SK-N-SH (cell line): Measurements from ENCODE around the gene SULF2. TPM values are rescaled to one million over a fixed set of nuclear protein-coding genes. Genes with fewer than 3 reads are reported as not detected.

Source experiments
- CTCF ChIA-PET: fragments of 300-600, 350-600 bp; formaldehyde crosslinking; extraction: SDS; loops from one replicate; lab custom pipeline; 2021; lab: Yijun Ruan, JAX
- POLR2A ChIA-PET: fragments of 350-600 bp; sonication (Branson Sonifier 250); formaldehyde crosslinking; extraction: SDS; loops from one replicate; lab custom pipeline; 2020; ENCODE audit warnings: antibody characterized with exemption, inconsistent platforms; lab: Yijun Ruan, JAX
- DNase-seq: peaks from one replicate; pipeline ENCODE4 v3.0.0; 2012
- H2AFZ ChIP-seq: fragments of 200-600 bp; sonication (generic); 2 replicates; pipeline ENCODE4 v1.8.1; 2016; ENCODE audit warnings: antibody characterized with exemption, mild to moderate bottlenecking, low read depth
- H3F3A ChIP-seq: fragments of 200-600 bp; sonication (generic); replicated peaks from 2 replicates; pipeline ENCODE3; 2016; ENCODE audit warnings: antibody characterized with exemption, mild to moderate bottlenecking; ENCODE audit not compliant: insufficient read depth
- H3K27ac ChIP-seq, 2 experiments: fragments of 200-500 bp in 1 of 2; fragments of 200-600 bp in 1 of 2; sonication (Bioruptor generic) in 1 of 2; sonication (generic), shearing (Covaris generic) in 1 of 2; 2 replicates each; pipeline versions ENCODE4 v1.5.1 to v1.6.1; 2014 to 2016; ENCODE audit warnings: low read depth in 2 of 2, inconsistent platforms in 1 of 2, low read length in 1 of 2, mild to moderate bottlenecking in 1 of 2, mixed read lengths in 1 of 2
- H3K27me3 ChIP-seq: fragments of 200-600 bp; sonication (generic), shearing (Covaris generic); 2 replicates; pipeline ENCODE4 v1.6.1; 2016; ENCODE audit warnings: mixed run types; ENCODE audit not compliant: insufficient read depth
- H3K36me3 ChIP-seq, 2 experiments: fragments of 200-500 bp in 1 of 2; fragments of 200-600 bp in 1 of 2; sonication (Bioruptor generic) in 1 of 2; sonication (generic) in 1 of 2; replicated peaks in 1 of 2; 2 replicates each; pipeline versions ENCODE3 to v1.5.1; 2014 to 2016; ENCODE audit warnings: low read length in 1 of 2, mild to moderate bottlenecking in 1 of 2; ENCODE audit not compliant: insufficient read depth in 2 of 2, control insufficient read depth in 1 of 2
- H3K4me1 ChIP-seq, 2 experiments: fragments of 200-500 bp in 1 of 2; fragments of 200-600 bp in 1 of 2; sonication (Bioruptor generic) in 1 of 2; sonication (generic), shearing (Covaris generic) in 1 of 2; 2 replicates each; pipeline versions ENCODE4 v1.5.1 to v1.6.1; 2014 to 2016; ENCODE audit warnings: low read depth in 1 of 2, low read length in 1 of 2, mixed run types in 1 of 2; ENCODE audit not compliant: insufficient read depth in 2 of 2, control insufficient read depth in 1 of 2
- H3K4me2 ChIP-seq: fragments of 200-600 bp; sonication (generic), shearing (Covaris generic); 2 replicates; pipeline ENCODE4 v1.6.1; 2017; ENCODE audit warnings: mixed run types
- H3K4me3 ChIP-seq, 2 experiments: fragments of 200-500 bp in 1 of 2; fragments of 200-600 bp in 1 of 2; sonication (Bioruptor generic) in 1 of 2; sonication (generic), shearing (Covaris generic) in 1 of 2; 2 replicates each; pipeline versions ENCODE4 v1.5.1 to v1.8.1; 2014 to 2016; ENCODE audit warnings: low read depth in 2 of 2, inconsistent platforms in 1 of 2, low read length in 1 of 2, mild to moderate bottlenecking in 1 of 2, mixed read lengths in 1 of 2, moderate library complexity in 1 of 2
- H3K79me2 ChIP-seq: fragments of 200-600 bp; sonication (generic); 2 replicates; pipeline ENCODE4 v1.8.1; 2017; ENCODE audit warnings: mild to moderate bottlenecking; ENCODE audit not compliant: insufficient read depth
- H3K9ac ChIP-seq: fragments of 200-600 bp; sonication (generic); 2 replicates; pipeline ENCODE4 v1.6.1; 2017; ENCODE audit warnings: mixed run types
- H3K9me2 ChIP-seq: fragments of 200-600 bp; sonication (generic); 2 replicates; pipeline ENCODE4 v1.6.1; 2017; ENCODE audit warnings: mixed run types
- H3K9me3 ChIP-seq: fragments of 200-600 bp; sonication (generic); 2 replicates; pipeline ENCODE4 v1.6.1; 2017; ENCODE audit warnings: mixed run types, mild to moderate bottlenecking, moderate library complexity
- H4K20me1 ChIP-seq: fragments of 200-600 bp; sonication (generic); 2 replicates; pipeline ENCODE4 v1.6.1; 2017; ENCODE audit warnings: mild to moderate bottlenecking, mixed run types; ENCODE audit not compliant: insufficient read depth
- CHD2 ChIP-seq: fragments of 150-350 bp; IDR thresholded peaks from 2 replicates; pipeline ENCODE4 v1.6.1; 2018; ENCODE audit warnings: low read length; ENCODE audit not compliant: partially characterized antibody
- EP300 ChIP-seq, 2 experiments: IDR thresholded peaks; 2 replicates each; pipeline versions ENCODE4 v1.4.0 to v1.6.1; 2012; ENCODE audit warnings: borderline replicate concordance in 1 of 2, low read depth in 1 of 2, low read length in 1 of 2
- FOXJ3 ChIP-seq: sonication (generic); formaldehyde crosslinking; IDR thresholded peaks from 2 replicates; pipeline ENCODE4 v1.5.1; 2020; ENCODE audit warnings: mild to moderate bottlenecking, missing genetic modification reagents
- GABPA ChIP-seq: IDR thresholded peaks from 2 replicates; pipeline ENCODE4 v1.4.0; 2012; ENCODE audit warnings: low read depth, mild to moderate bottlenecking
- GATA2 ChIP-seq: sonication (generic); formaldehyde crosslinking; IDR thresholded peaks from 2 replicates; pipeline ENCODE4 v1.5.0; 2020; ENCODE audit warnings: mild to moderate bottlenecking, missing genetic modification reagents
- MAX ChIP-seq: IDR thresholded peaks from 2 replicates; pipeline ENCODE4 v1.4.0; 2012; ENCODE audit warnings: low read depth
- MEF2A ChIP-seq: IDR thresholded peaks from 2 replicates; pipeline ENCODE4 v1.4.0; 2012; ENCODE audit warnings: low read depth, borderline replicate concordance
- MXI1 ChIP-seq: IDR thresholded peaks from 2 replicates; pipeline ENCODE4 v1.6.1; 2012; ENCODE audit warnings: mild to moderate bottlenecking, low read depth, low read length, improper control_type of control experiment
- NRF1 ChIP-seq: IDR thresholded peaks from 2 replicates; pipeline ENCODE4 v1.6.1; 2012; ENCODE audit warnings: low read depth, mild to moderate bottlenecking, low read length
- PBX3 ChIP-seq: IDR thresholded peaks from 2 replicates; pipeline ENCODE4; 2012
- POLR2AphosphoS5 ChIP-seq: IDR thresholded peaks from 2 replicates; pipeline ENCODE4 v1.6.1; 2012; ENCODE audit warnings: low read depth, low read length
- RAD21 ChIP-seq: IDR thresholded peaks from 2 replicates; pipeline ENCODE4 v1.6.1; 2012; ENCODE audit warnings: mild to moderate bottlenecking, low read length
- RFX5 ChIP-seq: IDR thresholded peaks from 2 replicates; pipeline ENCODE4 v1.6.1; 2012; ENCODE audit warnings: mild to moderate bottlenecking, improper control_type of control experiment, low read length
- SIN3A ChIP-seq: IDR thresholded peaks from 2 replicates; pipeline ENCODE4 v1.6.1; 2012; ENCODE audit warnings: low read depth, mild to moderate bottlenecking, low read length, moderate library complexity, borderline replicate concordance
- SMC3 ChIP-seq: IDR thresholded peaks from 2 replicates; pipeline ENCODE4 v1.6.1; 2012; ENCODE audit warnings: low read depth, low read length, improper control_type of control experiment
- TCF12 ChIP-seq: IDR thresholded peaks from 2 replicates; pipeline ENCODE4 v1.4.0; 2012
- USF1 ChIP-seq: IDR thresholded peaks from 2 replicates; pipeline ENCODE4 v1.4.0; 2012; ENCODE audit warnings: low read depth, borderline replicate concordance
- YY1 ChIP-seq: IDR thresholded peaks from 2 replicates; pipeline ENCODE4 v1.4.0; 2012; ENCODE audit warnings: low read depth, mild to moderate bottlenecking
- WGBS: methylation state at CpG from one replicate; pipeline ENCODE4 v1.1.6; 2017; ENCODE audit warnings: low lambda C conversion rate; 5-methylcytosine and 5-hydroxymethylcytosine counted together
- polyA plus RNA-seq, 3 experiments: library from polyadenylated mRNA; depleted of rRNA; stranded (reverse); fragments of >200 nt; gene quantifications; 2 replicates each; pipeline ENCODE4 v1.2.3, GENCODE V29; 2012
- TF ChIP-seq, protein P1 (sequence below): IDR thresholded peaks from 2 replicates; pipeline ENCODE4 v1.4.0; 2012; ENCODE audit warnings: low read depth, borderline replicate concordance
- TF ChIP-seq, protein P2 (sequence below): fragments of 150-350 bp; IDR thresholded peaks from 2 replicates; pipeline ENCODE4 v1.6.1; 2016; ENCODE audit warnings: mild to moderate bottlenecking, low read depth, low read length
- TF ChIP-seq, protein P3 (sequence below): fragments of 150-350 bp; IDR thresholded peaks from 2 replicates; pipeline ENCODE4 v1.6.1; 2017; ENCODE audit warnings: antibody characterized with exemption, low read length, low read depth, borderline replicate concordance

SULF2 gene
- polyA plus RNA-seq, 1 of the 3 experiments (the other 2 are of a cell fraction), result 20.2 TPM

DNA sequence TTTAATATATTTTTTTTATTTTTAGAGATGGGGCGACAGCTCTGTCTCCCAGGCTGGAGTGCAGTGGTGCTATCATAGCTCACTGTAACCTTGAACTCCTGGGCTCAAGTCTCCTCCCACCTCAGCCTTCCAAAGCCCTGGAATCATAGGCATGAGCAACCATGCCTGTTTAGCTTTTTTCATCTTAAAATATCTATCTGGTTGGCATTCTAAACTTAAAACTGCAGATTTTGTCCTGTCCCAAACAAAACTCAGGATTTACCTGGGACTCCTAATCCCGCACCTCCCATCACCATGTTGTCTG, 124.7 kb downstream of the SULF2 start (continued):
- TF ChIP-seq TCF12, result no peak
- TF ChIP-seq YY1, result no peak

DNA sequence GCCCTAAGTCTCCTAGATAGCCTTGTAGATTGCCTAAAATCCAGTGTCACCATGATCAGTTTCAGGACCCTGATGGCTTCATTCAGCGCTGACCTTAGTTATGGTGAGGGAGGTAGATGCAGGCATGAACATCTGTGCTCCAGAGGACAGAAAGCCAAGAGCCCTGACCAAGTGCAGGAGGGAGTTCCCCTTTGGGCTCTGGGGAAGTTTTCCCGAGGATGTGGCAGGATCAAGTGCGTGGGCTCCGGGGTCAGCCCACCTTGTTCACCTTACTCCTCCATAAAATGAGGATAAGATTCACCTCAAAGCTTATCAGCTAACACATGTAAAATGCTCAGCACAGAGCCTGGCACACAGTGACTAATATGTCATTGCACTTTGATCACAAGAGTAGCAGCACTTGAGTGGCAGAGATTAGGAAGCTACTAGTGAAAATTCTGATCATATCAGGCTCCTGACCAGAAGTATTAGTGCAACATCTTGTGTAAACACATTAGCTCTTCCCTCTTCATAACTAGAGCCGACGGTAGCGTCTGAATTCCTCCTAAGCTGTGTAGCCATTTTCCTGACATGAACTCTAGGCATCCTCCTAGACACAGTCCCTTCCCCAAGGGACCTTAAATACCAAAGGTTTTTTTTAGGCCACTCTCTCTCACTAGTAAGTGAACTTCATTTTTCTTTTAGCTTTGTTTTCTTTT, 125.2 kb downstream of the SULF2 start:
- Histone ChIP-seq H3K36me3 (peaks cover 9 to 58% of the 10 kb centered on the region in 2 experiments), H3F3A (no peaks in the 10 kb centered on the region), H3K79me2 (no peaks in the 10 kb centered on the region), H3K9me2 (no peaks in the 10 kb centered on the region), H3K27me3 (no peaks in the 10 kb centered on the region), H4K20me1 (no peaks in the 10 kb centered on the region), H3K9ac (no peak overlapping the region), H3K9me3 (no peaks in the 10 kb centered on the region), H2AFZ (no peak overlapping the region), H3K4me3 (no peak overlapping the region), H3K4me1 (peaks cover 3 to 4% of the 10 kb centered on the region in 2 experiments; a peak in 2 of 4 replicates), H3K27ac (no peak overlapping the region), H3K4me2 (no peak overlapping the region)
- WGBS, result 95% methylated on average over 6 of the region's 7 CpGs
- CTCF ChIA-PET, result interaction anchor here (1.2 to 24.9 kb wide), 3 partner anchors 18 to 963 kb away, joined by 3 to 437 read pairs (median 6); no protein-coding TSS in a partner anchor
- POLR2A ChIA-PET, result no interaction called here
- DNase-seq, result no peak
- TF ChIP-seq CHD2 (no peak), MXI1 (no peak), RAD21 (no peak), SIN3A (no peak), EP300 (IDR thresholded peaks at IDR 0.05; ENCODE audit: borderline replicate concordance in 1 of 2, low read depth in 1 of 2, low read length in 1 of 2) (no peak), SMC3 (no peak), POLR2AphosphoS5 (no peak), MAX (no peak), PBX3 (no peak)
- TF ChIP-seq, protein P1, sequence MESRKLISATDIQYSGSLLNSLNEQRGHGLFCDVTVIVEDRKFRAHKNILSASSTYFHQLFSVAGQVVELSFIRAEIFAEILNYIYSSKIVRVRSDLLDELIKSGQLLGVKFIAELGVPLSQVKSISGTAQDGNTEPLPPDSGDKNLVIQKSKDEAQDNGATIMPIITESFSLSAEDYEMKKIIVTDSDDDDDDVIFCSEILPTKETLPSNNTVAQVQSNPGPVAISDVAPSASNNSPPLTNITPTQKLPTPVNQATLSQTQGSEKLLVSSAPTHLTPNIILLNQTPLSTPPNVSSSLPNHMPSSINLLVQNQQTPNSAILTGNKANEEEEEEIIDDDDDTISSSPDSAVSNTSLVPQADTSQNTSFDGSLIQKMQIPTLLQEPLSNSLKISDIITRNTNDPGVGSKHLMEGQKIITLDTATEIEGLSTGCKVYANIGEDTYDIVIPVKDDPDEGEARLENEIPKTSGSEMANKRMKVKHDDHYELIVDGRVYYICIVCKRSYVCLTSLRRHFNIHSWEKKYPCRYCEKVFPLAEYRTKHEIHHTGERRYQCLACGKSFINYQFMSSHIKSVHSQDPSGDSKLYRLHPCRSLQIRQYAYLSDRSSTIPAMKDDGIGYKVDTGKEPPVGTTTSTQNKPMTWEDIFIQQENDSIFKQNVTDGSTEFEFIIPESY, result no peak

DNA sequence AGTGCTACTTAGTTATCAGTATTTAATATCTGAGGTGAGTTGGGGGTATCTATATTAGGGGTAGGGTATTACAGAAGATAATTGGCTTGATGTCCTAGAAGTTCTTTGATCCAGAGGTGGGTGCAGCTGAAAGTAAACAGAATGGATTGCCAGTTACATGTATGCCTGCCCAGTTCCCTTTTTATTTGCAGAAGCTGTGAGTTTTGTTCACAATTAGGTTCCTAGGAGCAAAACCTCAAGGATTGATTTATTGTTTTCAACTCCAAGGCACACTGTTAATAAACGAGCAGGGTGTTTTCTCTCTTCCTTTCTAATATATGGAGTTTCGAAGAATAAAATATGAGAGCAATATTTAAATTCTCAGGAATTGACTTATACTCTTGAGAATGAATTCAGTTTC, 129.0 kb downstream of the SULF2 start:
- H3K4me3 ChIP-seq, result no peak overlapping the region
- CTCF ChIA-PET, result no interaction called here
- 97% methylated on average over 2 of the region's 2 CpGs for WGBS
- no peaks in the 10 kb centered on the region for H3K9me3 ChIP-seq
- H3K9ac ChIP-seq, result no peak overlapping the region
- H4K20me1 ChIP-seq, result no peaks in the 10 kb centered on the region
- H3K27me3 ChIP-seq, result no peaks in the 10 kb centered on the region
- no peaks in the 10 kb centered on the region for H3F3A ChIP-seq
- POLR2A ChIA-PET, result no interaction called here
- H2AFZ ChIP-seq, result no peak overlapping the region
- H3K36me3 ChIP-seq, result peaks cover 34 to 76% of the 10 kb centered on the region in 2 experiments
- no peaks in the 10 kb centered on the region for H3K79me2 ChIP-seq
- no peak overlapping the region for H3K27ac ChIP-seq
- no peaks in the 10 kb centered on the region for H3K4me1 ChIP-seq
- no peaks in the 10 kb centered on the region for H3K9me2 ChIP-seq
- DNase-seq, result no peak
- no peak overlapping the region for H3K4me2 ChIP-seq
- TF ChIP-seq MEF2A, result no peak
- no peak for TF ChIP-seq RFX5
- TF ChIP-seq, protein P2, sequence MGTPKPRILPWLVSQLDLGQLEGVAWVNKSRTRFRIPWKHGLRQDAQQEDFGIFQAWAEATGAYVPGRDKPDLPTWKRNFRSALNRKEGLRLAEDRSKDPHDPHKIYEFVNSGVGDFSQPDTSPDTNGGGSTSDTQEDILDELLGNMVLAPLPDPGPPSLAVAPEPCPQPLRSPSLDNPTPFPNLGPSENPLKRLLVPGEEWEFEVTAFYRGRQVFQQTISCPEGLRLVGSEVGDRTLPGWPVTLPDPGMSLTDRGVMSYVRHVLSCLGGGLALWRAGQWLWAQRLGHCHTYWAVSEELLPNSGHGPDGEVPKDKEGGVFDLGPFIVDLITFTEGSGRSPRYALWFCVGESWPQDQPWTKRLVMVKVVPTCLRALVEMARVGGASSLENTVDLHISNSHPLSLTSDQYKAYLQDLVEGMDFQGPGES, result no peak
- TF ChIP-seq, protein P3, sequence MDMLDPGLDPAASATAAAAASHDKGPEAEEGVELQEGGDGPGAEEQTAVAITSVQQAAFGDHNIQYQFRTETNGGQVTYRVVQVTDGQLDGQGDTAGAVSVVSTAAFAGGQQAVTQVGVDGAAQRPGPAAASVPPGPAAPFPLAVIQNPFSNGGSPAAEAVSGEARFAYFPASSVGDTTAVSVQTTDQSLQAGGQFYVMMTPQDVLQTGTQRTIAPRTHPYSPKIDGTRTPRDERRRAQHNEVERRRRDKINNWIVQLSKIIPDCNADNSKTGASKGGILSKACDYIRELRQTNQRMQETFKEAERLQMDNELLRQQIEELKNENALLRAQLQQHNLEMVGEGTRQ, result no peak
- no peak for TF ChIP-seq GATA2 (CRISPR knock-in tag)
- no peak for TF ChIP-seq FOXJ3 (CRISPR knock-in tag)
- no peak for TF ChIP-seq SIN3A
- no peak for TF ChIP-seq USF1
- no peak for TF ChIP-seq NRF1
- TF ChIP-seq CHD2, result no peak
- TF ChIP-seq EP300 (IDR thresholded peaks at IDR 0.05; ENCODE audit: borderline replicate concordance in 1 of 2, low read depth in 1 of 2, low read length in 1 of 2), result no peak
- no peak for TF ChIP-seq GABPA
